COR-L47 (cell line): Measurements from ENCODE around the gene HMGA1.
A peak's percentile ranks its signal among the peaks of the same experiment; 100 is the strongest.

Experiments used
- DNase-seq: peaks from one replicate; lab custom pipeline; 2025; lab: John Stamatoyannopoulos, UW

Gene HMGA1, protein sequence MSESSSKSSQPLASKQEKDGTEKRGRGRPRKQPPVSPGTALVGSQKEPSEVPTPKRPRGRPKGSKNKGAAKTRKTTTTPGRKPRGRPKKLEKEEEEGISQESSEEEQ

DNA sequence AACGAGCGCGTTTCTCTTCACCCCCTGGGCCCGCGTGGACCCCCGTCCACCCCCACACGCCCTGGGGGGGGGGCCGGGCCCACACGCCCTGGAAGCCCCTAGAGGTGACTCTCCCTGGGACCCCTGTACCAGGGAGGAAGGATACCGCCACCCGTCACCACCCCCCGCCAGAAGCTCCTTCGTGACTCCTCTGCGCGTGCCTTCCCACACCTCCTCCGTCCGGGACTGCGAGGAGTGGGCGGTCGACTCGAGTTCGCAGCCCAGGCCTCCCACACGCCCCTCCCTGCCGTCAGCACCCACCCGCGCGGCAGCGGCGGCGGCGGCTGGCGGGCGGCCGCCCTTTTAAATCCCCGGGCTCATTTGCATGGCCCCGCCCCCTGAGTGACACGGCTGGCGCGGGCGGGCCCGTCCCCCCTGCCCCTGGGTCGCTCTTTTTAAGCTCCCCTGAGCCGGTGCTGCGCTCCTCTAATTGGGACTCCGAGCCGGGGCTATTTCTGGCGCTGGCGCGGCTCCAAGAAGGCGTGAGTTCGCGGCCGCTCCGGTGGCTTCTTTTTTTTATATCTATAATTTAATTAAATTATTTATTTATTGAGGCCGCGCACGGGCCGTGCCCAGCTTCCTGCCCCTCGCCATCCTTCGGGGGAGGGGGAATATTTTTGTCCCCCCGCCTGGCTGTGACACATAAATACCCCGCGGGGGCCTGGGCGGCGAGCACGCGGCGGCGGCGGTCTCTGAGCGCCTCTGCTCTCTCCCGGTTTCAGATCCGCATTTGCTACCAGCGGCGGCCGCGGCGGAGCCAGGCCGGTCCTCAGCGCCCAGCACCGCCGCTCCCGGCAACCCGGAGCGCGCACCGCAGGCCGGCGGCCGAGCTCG lies at the start of gene HMGA1:
Gene HMGA1 (plus strand): TSS at position 431 of the 873 bp plus-strand sequence. CDS start 3,908 bp downstream, outside the sequence.
- peak; percentile 90 for DNase-seq

DNA sequence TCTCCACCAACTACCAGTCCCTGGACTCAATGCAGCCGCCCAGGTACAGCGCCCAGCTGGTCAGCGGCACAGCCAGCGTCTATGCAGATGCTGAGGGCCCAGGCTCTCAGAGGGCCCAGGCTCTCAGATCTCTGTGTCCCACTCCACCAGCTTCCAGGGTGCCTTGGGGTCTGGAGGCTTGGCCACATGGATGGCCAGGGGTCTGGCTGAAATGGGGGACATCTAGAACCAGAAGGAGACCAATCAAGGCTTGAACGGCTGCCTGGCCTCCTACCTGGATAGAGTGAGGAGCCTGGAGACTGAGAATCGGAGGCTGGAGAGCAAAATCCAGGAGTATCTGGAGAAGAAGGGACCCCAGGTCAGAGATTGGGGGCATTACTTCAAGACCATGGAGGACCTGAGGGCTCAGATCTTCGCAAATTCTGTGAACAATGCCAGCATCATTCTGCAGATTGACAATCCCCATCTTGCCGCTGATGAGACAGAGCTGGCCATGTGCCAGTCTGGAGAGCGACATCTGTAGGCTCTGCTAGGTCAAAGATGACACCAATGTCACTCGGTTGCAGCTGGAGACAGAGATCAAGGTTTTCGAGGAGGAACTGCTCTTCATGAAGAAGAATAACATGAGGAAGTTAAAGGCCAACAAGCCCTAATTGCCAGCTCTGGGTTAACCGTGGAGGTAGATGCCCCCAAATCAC lies 46.7 kb upstream of the HMGA1 start:
- no peak for DNase-seq

DNA sequence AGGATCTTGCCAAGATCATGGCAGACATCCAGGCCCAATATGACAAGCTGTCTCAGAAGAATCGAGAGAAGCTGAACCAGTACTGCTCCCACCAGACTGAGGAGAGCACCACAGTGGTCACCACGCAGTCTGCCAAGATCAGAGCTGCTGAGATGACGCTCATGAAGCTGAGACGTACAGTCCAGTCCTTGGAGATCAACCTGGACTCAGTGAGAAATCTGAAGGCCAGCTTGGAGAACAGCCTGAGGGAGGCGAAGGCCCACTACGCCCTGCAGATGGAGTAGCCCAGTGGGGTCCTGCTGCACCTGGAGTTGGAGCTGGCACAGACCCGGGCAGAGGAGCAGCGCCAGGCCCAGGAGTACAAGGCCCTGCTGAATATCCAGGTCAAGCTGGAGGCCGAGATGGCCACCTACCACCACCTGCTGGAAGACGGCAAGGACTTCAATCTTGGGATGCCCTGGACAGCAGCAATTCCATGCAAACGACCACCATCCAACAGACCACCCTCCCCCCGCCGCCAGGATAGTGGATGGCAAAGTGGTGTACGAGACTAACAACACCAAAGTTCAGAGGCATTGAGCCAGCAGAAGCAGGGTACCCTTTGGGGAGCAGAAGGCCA lies 46.1 kb upstream of the HMGA1 start:
- DNase-seq, result no peak

DNA sequence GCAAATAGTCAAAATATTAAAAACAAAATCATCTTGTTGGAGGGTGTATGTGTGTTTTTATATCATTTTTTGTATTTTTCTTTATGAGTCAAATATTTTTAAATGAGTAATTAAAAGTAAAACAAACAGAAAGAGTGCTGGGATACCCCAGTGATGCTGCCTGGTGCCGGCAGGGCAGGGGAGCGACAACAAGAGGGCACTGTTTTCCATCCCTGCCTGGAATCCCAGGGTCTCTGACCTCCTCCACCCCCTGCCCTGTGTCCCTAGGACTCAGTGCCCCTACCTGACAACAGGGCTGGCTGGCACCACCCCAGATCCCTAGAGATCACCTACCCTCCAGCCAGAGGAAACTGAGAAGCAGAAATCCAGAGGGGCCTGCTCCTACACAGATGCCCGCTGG lies 41.9 kb upstream of the HMGA1 start:
- DNase-seq, result no peak

DNA sequence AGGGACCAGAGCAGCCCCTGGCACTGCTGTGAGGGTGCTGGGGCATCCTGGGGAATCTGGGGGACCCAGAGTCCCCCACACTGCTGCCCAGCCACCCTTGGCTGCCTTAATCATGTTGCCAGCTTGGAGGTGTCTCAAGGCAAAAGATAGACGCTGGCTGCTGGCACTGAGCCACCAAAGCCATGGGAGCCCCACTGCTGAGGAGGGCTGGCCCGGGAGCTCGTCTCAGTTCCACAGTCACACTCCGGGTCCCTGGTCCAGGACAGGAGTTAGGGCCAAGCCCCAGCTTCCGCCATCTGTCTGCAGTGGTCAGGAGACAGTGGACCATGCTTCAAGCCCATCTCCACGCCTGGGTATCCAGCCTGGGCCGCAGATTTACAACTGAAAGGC lies 41.0 kb upstream of the HMGA1 start:
- DNase-seq, result no peak

DNA sequence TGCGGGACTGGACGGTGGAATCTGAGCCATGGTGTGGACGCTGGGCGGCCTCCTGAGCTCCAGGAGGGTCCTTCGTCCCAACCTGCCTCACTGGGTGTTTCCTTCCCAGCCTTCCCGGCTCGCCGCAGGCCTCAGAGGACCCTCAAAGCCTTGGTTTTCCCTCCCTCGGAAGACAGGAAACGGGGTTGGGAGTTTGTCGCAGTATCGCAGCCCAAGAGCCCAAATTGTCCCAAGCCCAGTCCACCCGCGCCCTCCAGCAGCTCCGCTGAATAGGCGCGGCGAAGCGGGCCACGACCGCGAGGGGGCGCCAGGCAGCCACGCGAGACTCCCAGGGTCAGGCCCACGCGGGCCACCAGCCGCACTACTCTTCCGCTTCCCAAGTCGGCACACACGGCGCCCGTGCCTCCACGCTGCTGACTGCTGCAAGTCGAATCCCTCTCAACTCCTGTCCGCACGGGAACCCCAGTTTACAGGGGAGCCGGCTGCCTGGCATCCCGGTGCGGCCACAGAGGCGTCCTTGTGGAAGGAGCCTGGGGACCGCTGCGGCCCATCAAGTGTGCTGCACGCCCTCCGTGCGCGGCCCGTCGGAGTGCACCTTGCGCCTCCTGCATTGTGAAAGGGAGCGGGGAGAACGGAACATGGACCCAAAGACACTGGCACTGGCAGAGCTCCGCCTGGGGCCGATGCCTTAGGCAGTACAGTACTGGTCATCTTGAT lies 40.4 kb upstream of the HMGA1 start:
- peak; percentile 54 for DNase-seq

DNA sequence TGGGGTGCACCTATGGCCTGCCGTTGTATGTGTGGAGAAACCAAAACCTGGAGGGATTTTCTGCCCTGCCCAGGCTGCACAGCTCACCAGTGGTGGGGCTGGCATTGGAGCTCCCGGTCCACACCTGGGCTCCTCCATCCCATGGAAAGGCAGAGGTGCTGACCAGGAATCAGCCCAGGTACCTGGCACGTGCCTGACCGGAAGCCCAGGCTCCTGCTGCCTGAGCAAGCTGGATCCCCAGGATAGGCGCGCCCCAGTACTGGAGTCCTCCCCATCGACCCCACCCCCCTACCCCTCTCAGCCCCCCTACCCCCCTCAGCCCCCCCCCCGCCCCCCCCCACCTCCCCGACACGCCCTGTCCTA lies 39.9 kb upstream of the HMGA1 start:
- DNase-seq, result no peak

DNA sequence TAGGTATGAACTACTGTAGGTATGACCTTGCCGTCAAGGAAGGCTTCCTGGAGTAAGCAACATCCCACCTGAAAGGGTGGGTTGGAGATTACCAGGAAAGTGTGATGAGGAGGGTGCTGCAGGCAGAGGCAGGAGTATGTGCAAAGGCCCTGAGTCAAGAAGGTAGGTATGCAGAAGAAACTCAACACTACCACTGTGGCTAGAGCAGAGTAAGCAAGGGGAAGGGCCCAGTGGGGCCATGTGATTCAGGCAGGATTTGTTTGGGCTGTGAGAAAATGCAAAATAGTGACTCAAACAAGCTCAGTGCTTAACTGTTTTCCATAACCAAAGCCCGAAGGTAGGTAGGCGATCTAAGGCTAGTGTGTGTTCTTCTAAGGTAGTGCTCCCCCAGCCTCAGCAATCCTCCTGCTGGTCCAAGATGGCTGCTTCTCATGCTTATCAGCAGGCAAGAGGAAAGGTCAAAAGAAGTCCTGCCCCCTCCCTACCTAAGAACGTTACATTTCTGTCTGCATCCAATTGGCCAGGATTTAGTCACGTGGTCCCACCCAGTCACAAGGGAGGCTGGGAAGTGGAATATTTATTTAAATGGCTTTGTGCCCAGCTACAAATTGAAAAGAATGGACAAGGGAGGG lies 36.2 kb upstream of the HMGA1 start:
- no peak for DNase-seq

DNA sequence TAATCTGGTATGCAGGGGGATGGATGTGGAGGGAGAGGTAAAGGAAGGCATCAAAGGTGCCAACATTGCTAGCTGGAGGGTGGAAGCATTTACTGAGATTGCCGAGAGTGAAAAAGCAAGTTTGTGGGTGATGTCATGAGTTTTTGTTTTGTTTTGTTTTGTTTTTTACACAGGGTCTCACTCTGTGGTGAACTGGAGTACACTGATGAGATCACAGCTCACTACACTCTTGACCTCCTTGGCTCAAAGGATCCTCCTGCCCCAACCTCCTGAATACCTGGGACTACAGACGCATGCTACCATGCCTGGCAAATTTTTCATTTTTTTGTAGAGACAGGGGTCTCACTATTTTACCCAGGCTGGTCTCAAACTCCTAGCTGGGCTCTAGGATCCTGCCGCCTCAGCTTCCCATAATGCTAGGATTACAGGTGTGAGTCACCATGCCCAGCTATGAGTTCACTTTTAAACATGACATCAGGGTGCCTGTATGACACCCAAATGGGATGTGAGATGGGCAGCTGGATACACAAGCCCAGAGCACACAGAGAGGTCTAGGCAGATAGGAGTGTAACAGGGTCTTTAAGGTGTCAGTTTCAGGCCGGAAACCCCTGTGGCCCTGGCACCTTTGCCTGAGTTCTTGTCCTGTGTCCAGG lies 35.1 kb upstream of the HMGA1 start:
- no peak for DNase-seq

DNA sequence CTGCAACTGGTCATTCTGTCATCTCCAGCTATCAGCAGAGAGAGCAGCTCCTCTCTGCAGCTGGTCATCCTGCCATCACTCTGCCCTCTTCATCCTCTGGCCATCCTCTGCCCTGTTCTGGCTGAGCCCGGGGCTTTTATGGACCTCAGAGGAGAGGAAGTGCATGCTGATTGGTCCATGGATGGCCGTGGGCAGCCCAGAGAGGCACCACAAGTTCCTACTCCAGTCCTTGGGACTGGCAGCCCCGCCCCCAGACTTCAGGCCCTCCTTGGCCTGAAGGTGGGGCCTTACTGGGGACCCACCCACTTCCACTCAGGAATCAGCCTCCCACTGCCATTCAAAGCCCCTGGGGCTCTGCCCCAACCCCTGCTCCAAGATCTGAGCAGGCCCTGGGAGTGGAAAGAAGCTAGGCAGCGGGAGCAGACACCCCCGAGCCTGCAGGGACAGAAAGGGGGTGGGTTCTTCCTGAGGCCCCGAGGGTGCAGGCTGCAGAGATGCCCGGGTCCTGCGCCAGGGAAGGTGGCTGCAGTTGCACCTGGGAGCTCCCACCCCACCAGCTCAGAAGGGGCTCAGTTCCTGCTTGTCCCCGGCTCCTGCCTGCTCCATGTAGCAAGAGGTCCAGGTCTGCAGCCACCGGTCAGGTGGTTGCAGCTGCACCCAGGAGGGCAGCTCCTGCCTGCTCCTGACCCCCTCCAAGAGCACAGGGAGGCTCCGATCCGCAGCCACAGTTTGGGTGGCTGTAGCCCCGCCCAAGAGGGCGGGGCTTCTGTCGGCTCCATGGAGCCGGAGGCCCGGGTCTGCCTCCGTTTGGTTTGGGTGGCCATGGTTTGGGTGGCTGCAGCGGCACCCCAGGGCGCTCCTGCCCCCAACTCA lies 34.1 kb upstream of the HMGA1 start:
- no peak for DNase-seq

DNA sequence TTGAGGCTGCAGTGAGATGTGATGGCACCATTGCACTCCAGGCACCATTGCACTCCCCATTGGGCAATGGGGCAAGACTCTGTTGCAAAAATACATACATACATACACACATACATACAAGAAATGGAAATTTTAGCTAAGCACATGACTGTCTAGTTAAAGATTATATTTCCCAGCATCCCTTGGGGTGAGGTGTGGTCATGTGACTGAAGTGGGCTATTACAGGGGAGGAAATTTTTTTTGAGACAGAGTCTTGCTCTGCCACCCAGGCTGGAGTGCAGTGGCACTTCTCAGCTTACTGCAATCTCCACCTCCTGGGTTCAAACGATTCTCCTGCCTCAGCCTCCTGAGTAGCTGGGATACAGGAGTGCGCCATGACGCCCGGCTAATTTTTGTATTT lies 32.0 kb upstream of the HMGA1 start:
- no peak for DNase-seq

DNA sequence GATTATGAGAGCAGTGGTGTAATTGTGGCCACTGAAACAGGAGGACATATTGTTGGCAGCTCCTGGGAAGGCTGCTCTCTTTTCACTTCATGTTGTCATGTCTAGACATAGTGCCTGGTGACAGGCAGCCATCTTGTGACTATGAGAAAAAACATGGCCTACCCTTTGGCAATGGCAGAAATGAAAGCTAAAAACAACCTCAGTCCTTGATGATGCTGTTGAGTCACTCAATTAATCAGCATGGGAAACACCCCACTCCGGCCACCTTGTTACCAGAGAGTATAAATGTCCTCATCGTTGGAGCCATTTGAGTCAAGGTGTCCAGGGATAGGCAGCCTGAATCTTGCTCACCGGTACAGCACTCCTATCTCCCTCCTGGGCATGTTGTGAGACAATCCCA lies 31.2 kb upstream of the HMGA1 start:
- no peak for DNase-seq

DNA sequence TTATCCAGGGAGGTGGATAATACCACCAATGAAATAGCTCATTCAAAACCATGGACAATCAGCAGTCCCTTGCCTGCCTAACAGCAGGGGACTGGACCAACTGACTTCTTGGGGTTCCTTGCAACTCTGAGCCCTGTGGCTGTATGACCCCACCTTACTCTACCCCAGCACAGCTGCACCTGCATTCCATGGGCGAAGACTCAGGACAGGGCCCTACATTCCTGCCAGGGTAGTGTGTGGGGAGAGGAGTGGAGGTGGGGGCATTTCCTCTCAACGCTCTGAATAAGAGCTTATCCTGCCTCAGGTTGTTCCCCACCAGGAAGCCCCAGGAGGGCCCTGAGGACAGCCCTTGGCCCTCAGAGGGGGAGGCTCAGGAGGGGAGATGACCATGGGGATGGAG lies 30.8 kb upstream of the HMGA1 start:
- no peak for DNase-seq

DNA sequence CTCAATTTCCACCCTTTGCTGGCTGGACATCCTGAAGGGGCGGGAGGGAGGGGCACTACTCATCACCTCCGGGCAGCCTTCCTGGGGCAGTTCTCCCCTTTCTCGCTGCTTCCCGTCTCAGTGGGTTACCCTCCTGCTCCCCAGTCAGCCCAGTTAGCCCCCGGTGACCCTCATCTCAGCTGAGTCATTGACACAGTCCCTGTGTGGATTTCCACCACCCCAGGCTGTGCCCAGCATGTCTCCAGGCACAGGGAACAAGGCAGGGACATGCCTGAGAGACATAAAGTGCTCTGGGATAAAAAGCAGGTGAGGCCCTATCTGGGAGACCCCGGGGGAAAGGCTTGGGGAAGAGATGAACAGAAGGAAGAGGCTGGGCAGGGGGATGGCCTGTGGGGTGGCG lies 29.9 kb upstream of the HMGA1 start:
- no peak for DNase-seq

DNA sequence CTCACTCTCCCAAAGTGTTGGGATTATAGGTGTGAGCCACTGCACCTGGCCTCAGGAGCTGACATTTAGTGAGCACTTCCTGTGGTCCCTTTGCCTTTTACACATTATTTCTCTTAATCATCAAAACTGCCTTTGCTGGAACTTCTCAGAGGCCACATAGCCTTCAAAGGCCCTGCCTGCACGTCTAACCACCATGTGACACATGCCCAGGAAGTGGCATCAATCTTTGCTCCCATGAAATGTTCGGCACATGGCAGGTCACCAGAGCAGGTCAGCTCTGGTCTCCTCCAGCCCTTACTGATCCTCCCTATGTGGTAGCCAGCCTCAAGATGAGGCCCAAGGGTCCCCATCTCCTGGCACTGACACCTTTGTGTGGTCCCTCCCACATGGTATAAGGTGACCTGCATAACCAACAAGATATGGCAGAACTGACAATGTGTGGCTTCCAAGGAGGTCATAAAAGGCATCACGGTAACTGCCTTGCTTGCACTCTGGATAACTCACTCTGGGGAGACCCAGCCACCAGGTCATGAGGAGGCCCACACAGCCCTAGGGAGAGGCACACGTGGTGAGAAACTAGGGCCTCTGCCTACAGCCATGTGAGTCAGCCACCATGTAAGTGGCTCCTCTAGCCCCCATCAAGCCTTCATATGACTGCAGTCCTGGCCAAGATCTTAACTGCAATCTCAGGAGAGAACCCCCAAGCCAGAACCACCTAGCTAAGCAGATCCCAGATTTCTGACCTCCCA lies 28.8 kb upstream of the HMGA1 start:
- no peak for DNase-seq

DNA sequence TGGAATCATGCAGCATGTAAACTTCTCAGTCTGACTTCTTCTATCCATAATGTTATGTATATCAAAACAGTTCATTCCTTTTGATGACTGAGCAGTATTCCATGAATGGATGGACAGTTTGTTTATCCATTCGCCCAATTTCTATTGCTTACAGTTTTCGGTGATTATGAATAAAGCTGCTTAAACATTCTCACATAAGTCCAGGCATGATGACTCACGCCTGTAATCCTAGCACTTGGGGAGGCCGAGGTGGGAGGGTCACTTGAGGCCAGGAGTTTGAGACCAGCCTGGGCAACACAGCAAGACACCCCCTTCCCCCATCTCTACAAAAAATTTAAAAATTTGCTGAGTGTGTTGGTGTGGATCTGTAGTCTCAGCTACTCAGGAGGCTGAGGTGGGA lies 22.9 kb upstream of the HMGA1 start:
- no peak for DNase-seq

DNA sequence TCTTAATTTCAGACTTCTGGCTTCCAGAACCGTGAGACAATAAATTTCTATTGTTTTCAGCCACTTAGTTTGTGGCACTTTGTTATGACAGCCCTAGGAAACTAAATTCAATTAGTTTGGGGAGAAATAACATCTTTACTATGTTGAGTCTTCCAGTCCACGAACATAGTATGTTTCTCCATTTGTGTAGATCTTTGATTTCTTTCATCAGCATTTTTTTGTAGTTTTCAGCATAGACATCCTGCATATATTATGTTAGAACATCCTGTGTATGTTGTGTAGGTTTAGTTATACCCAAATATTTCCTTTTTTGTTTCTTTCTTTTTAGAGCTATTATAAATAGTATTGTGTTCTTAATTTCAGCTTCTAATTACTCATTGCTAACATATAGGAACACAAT lies 18.0 kb upstream of the HMGA1 start:
- DNase-seq, result no peak

DNA sequence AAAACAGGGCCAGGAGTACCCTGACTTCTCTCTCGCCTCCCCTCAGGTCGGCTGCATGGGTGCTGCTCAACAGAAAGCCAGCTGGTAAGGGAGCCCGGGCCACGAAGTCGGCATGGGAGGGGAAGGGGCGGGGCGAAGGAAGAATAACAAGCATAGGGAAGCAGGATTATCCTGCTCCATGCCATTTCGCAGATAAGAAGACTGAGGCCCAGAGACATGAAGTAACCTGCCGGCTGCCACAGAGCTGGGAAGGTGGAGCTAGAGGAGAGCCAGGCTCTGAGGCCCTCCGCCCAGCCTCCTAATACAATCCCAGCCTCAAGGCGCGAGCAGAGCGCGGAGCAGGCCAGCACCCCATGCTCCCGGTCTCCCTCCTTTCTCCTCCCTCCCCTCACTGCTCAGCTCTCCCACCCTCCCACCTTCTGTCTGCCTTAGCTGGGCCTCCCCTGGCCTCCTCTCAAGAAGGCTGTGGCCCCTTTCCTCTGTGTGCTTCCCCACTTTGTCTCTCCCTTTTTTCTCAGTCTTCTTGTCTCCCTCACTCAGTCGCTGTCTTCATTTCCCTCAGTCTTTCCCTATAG lies 13.2 kb upstream of the HMGA1 start:
- DNase-seq, result no peak
